Left renal pelvis (tissue), 4 donors: ENCODE data around the gene NELFB. TPM values are rescaled to one million over a fixed set of nuclear protein-coding genes. Genes with fewer than 3 reads are reported as not detected.

Experiments
- DNase-seq, 4 donors: peaks; one replicate each; pipeline ENCODE4 v3.0.0-alpha.2; 2013; ENCODE audit warnings: low read depth in 4 of 4, low spot score in 3 of 4
- polyA plus RNA-seq, 4 donors: library from polyadenylated mRNA; unstranded; fragments of 120-200 nt; gene quantifications; one replicate each; pipeline ENCODE4 v1.2.1, GENCODE V29; 2013; ENCODE audit not compliant: insufficient read length in 4 of 4

NELFB gene
- polyA plus RNA-seq, 4 donors, result 44.5 to 56.7 (median 50.4) TPM

DNA sequence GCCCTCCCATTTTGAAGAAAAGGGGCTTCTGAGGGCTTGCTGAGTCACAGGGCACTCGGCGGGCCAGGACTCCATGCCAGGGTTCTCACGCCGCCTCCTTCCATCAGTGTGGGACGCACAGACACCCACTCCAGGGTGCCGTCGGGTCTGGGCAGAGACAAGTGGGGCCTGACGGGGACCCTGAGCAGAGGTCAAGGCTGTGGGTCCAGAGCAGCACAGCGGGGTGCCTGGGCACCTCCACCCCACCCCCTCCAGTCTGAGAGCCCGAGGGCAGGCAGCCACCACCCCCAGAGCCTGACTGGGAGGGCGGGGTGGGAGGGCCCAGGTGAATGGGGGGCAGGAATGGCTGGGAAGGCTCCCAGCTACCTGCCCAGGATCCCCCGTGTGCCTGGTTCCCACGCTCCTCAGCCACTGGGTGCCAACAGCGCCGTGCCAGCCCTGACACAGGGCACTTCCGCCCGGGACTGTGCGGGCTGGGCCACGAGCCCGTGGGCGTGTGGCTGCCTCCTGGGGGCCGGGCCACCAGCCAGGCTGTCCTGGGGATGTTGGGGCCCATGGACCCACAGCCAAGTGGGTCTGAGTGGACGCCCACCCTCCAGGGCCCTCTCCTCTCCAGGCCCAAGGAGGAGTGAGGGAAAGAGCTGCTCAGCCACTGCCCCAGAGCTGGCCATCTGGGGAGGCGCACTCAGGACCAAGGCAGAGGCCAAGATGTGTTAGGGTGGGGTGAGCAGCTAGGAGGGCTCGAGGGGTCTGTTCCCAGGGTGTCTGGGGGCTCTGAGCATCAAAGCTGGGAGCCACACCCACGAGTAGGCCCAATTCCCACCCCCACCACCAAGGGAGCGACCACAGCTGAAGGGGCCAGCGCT lies 57.1 kb downstream of the NELFB start:
- no peak for DNase-seq

DNA sequence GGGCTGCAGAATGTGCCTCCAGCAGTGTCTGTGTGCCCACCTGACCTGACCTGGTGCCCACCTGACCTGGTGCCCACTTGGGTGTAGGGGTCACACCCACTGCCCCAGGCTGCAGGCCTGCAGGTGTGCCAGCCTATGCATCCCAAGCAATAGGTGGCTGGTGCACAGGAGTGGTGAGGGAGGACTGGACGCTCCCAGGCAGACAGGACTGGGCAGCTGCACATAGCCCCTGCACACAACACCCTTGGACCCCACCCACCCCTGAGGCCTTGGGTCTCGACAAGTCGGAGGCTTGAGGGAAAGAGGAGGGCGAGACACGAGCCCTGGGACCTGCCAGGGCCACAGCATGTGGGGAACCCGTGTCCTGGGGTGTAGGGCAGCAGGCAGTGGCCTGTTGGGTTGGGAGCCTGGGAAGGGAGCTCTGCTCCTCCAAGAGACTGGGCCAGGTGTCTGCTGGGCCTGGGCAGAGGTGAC lies 57.8 kb downstream of the NELFB start:
- DNase-seq, result no peak

DNA sequence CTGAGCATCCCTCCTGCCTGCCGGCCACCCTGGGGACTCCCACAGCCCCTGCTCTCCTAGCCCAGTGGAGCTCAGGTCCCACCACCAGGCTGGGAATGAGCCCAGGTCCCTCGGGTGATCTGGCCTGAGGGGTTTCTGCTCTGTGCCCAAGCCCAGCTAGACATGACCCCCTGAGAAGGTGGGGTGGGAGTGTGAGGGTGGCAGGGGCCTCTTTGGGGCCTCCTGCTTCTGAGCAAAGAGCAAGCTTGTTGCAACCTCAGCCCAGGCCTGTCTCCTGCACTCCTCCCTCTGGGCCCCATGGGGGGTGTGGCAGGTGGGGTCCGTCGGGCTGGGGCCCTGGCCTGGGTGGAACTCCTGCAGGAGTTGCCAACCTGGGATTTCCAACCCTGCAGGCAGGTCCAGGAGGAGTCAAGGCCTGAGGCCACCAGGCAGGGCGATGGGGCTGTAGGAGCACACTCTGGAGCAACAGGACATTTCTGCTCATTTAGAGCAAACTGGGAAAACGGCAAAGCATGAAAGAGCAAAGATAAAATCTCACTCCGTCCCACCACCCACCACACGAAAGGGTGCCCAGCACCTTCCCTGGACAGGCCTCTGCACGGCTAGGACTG lies 58.3 kb downstream of the NELFB start:
- no peak for DNase-seq

DNA sequence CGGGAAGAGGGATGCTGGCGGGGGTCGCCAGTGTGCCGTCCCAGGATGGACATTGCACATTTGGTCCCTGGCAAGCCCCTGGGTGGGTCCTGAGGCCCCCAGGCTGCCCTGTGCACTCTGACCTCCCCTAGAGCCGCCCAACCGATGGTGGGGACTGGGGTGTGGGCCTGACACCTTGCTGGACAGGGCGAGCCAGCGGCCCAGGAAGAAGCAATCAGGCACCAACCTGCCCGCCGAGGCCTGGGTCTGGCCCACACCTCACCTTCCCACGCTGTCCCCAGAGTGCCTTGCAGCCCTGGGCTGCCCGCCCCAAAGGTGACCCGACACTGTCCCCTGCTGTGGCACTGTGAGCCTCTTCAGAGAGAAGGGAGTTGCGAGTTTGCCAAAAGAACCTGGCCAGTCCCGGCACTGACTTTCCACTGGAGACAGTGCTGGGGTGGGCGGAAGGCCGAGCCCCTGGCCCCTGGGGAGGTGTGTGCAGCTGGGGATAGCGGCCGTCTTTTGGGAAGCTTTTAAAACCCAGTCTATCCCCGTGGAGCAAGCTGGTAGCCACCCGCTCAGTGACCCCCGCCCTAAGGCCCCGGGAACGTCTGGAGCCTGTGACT lies 58.9 kb downstream of the NELFB start:
- no peak for DNase-seq

DNA sequence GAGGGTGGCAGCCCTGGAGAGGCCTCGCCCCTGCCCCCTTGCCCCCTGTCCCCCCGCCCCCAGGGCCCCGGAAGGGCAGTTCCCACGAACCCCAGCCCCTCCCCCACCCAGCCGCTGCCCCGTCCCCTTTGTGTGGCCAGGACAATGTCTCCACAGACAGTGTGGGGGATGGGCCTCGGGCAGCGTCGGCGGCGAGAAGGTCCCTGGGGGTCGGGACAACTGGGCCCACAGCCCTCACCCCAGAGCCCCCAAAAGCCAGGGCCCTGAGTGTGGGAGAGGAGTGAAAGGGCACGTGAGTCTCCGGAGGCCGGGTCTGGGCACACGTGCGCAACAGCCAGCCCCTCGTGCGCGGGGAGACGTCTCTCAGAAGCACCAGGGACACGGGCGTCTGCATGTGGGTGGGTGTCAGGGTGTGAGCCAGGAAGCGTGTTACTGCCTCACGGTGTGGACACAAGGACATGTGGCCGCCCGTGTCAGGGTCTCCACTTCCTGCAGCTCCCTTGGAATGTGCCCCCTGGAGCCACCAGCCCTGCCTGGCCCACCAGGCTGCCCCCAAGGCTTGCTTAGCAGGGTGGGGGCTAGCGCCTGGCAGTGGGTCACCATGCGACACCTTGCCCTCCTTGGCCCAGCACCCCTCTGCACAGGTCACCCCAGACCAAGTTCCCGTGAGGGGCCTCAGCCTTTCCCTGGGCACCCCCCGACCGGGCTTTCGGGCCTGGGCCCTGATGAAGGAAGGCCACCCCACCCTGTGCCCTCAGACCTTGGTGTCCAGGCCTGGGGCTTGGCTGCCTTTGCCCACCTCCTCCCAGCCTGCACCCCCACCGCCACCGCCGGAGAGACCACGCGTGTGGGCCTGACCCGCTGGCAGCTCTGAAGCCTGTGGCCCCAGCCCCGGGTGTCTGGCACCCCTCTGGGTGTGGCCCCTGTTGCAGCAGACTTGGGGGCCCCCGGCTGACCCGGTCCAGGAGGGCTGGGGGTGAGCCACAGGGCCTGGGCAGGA lies 59.7 kb downstream of the NELFB start:
- DNase-seq, result no peak

DNA sequence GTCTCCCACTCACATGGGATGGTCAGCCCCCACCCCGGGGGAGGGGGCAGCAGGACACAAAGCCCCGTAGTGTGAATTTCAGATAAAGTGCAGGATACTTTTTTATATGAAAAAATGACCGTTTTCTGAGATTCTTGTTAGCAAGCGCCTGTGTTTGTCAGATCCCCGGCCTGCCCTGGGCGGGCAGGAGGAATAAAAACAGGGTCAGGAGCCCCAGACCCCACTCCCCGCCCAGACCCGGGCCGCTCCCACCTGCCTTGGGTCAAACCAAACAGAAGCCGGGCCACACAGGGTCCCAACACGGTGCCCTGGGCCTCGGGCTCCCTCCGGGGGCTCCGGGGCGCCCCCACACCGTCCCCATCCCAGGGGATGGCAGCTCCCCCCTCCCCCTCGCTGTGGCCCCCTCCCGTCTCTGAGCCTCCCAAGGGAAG lies 60.5 kb downstream of the NELFB start:
- DNase-seq, result no peak

DNA sequence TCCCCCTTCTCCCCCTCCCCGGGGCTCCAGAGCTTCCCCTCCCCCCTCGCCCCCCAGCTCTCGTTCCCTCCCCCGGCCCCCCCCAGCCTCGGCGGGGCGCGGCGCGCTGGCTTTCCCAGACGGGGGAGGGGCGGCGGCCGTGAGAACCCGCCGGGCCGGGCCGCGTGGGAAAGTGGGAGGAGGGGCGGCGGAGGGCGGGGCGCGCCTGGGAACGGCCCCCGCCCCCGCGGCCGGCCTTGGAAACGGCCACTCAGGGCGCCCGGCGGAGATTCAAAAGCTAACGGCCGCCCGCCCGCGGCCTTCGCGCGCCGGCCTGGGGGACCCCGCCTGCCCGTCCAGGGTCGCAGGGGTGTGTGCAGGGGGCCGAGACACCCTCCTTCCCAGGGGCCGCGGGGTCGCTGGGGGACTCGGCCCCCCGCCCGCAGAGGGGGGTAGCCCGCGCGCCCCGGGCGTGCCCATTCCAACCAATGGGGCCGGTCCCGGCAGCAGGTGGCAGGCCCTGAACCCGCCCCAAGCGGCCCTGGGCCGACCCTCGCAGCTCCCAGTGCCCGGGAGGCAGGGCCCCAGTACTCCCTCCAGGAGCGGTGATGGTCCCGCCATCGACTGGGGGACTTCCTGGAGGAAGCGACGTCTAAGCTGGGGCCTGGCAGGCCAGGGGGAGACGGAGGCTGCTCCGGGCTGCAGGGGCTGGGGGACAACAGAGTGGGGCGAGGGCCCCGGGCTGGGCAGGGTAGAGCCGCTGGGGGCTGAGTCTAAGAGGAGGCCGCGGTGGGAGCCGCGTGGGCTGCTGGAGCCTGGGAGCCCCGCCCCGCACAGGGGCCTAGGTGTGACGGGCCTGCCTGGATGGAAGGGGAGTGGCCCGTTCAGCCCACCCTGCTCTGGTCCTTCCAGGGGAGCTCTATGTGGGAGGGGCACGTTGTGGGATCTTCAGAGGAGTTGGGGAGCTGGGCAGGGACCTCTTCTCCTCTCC lies 61.2 kb downstream of the NELFB start:
- no peak for DNase-seq

DNA sequence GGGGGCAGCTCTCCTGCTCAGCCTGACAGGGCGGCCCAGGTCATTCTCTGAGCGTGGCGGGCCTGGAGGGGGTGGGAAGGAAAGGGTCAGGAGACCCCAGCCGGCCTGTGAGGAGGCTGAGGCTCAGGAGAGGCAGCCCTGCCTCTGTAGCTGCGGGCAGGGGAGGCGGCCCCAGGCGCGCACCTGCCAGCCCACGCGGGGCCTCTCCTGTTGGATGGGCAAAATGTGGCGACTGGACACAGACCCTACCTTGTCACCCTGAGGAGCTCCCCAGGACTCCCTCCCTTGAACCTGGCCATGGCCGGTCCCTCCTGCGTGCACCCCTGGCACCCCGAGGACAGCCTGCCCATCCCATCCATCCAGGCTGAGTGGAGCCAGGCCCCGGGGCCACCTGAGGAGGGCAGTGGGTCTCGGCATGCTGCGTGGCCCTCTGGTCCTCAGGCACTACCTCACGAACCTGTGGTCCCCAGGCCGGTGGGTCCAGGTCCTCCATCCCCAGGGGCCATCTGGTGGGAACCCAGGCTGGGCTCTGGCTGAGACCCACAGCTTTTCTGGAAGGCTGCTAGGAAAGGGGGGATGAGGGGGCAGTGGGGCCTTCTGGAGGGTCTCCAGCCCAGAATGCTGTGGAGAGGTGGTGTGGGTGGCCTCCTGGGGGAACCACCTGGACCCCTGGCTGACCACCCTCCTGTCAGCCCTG lies 62.0 kb downstream of the NELFB start:
- DNase-seq, result no peak

DNA sequence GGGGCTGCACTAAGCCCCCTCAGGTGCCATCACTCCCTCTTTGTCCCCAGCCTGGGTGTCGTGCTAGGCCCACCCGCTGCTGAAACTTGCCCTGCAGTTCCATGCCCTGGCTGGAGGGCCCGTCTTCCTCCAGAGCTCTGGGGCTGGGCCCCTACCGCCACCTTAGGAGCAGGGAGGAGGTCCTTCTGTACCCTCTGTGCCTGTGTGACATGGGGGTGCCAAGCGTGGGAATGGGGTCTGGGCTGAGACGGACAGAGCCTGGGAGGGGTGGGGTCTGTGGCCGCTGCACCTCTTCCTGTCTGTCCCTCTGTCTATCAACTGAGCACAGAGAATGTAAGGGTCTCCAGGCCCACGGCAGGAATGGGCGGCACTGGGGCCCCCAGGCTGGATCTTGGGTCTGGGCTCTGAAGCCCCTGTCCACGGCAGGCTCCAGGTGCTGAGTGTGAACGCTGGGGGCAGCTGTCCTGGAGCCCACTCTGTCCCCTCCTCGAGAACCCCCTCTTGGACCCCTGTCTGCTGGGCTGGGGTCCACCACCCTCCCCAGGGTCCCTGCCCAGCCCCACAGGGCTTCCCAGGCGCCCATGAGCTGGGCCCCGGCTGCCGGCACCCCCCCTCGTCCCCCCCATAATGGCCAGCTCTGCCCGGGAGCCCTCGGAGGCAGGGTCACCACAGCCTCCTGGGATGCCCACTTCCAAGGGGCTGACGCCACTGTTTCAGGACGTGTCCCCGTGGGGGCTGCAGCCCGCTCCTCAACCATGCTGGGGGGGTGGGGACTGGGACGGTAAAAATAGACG lies 62.8 kb downstream of the NELFB start:
- no peak for DNase-seq

DNA sequence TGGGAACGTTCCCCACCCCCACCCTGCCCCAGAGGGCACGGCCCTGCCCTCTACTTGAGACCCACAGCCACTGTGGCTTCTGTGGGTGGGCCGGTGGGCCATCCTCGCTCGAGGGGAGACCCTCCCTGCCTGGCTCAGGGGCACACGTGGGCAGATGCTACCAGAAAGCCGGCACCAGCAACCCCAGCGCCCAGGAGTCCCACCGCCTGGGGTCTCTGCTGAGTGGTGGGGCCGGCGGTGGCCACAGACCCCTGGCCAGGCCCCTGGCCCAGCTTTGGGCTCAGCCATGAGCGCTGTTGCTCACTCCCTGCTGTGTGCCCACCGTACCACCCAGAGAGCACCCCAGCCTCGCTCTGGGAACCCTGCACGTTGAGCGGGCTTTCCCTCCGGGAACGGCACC lies 63.5 kb downstream of the NELFB start:
- DNase-seq, result no peak

DNA sequence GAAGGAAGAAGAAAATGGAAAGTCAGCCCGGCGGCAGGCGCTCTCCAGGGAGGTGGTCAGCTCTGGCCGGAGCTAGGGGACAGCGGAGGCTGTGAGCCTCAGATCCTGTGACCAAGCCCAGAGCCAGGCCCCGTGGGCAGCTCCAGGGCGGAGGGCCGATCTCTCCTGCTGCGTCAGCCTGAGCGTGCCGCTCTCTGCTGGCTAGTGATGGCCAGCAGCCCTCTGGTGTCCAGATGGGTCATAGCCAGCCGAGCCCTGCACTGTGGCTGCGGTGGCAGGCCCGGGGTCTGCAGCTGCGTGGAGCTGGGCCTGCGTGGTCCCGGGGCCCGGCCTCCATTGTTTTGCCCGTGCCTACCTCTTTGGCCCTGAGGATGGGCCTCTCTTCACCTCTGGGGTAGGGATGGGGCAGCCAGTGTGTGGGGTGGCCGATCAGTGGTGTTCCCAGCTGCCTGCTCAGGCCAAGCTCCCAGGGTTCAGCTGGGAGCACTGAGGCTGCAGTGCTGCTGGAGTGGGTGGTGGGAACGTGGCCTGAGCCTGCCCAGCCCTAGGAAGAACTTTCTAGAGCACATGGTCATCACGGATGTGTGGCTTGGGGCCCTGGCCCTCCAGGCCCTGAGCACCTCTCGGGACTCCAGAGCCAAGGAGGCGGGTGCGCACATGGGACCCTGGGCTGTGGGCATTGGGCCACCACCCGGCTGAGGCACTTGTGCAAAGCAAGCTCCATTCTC lies 64.0 kb downstream of the NELFB start:
- DNase-seq, result no peak

DNA sequence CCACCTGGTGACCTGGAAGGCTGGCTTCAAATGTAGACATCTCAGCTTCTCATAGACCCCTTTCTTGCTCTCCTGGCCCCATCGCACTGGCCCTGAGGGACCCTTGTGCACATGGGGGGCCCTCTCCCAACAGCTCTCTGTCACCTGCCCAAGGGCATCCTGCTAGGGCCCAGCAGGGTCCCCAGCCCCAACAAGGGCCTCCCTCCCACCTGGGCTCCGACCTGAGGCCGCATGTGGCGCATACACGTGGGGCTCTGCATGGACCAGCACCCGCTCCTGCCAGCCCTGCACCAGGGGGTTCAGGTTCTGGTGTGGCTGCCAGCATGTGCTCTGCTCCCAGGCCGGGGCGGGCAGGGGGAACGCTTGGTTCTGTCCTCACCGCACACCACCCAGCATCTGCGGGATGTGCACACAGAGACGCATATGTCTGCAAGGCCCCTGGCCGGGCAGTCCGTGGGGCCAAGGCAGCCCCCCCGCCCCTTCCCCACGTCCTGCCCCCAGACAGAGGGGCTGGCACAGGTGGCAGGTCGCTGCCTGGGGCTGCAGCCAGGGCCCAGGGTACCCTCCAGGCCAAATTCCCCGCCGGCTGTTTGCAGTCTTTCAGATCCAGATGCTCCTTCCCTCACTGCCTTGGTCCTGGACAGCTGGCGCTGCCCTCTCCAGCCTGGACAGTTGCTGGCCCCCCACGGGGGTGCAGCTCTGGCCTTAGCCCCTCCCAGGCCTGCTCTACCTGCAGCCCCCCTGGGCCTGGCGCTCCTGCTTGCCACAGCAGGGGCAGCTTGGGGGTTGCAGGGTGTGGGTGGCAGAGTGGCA lies 64.8 kb downstream of the NELFB start:
- no peak for DNase-seq

DNA sequence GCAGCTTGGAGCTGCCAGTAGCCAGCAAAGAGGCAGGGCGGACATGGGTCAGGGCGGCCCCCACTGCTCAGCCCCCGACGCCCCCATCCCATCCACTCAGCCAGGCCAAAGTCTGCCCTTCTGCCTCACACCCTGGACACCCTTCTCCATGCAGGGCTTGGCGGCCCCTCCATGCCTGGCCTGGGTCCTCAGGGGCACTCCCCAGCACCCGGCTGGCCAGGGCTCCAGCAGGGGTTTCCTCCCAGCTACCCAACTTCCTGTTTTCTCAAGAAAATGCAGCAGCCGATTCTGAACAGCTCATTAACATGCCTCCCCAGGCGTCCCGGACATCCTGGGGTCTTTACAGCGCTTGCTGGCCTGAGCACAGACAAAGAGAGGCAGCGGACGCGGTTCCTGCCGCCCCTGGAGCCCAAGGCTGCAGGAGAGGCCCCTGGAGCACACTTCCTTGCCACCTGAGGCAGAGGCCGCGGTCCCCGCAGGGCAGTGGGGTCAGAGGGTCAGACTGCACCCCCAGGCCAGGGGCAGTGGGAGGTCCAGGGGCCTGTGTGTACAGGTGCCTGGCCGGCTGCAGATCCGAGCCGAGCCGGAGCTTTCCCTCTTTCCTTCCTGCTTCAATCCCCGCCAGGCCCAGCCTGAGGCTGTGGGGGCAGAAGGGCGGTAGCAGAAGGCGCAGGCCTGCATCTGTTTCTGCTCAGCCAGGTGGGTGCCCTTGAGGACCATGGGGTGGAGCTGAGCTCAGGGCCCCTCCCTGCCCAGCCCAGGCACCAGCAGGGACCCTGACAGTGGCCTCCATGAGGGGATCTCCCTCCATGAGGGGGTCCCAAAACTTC lies 65.6 kb downstream of the NELFB start:
- no peak for DNase-seq

DNA sequence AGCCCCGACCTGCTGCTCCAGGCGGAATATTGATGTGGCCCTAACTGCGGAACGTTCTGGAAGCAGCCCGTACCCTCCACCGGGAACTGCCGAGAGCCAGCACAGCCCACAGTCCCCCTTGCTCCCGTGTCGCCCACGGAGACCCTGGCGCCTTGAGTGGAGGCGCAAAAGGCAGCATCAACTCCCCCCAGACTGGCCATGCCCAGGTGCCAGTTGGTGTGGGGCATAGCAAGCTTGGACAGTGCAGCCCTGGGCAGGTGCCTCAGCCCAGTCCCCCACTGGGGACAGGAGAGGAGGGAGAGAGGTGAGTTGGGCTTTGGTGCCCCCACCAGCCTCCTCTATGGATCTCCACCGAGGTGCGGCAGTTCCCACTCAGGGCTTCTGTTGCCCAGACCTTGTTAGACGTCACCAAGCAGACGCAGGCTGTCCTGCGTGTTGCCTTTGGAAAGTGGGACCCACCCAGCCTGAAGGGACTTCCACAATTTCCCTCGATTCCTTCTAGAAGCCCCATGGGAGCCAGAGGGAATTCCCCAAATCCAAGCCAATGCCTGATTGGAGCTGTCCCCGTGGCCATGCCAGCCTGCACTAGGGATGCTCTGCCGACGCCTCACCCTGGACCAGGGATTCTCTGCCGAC lies 66.7 kb downstream of the NELFB start:
- no peak for DNase-seq
